Hepatocyte (in vitro differentiated cells): ENCODE results near the gene PRKCZ.

ENCODE experiments used
- EZH2 ChIP-seq: fragments of 200-600 bp; sonication (generic); IDR thresholded peaks from 2 replicates; pipeline ENCODE4 v1.6.1; 2016; ENCODE audit warnings: antibody characterized with exemption, mild to moderate bottlenecking, borderline replicate concordance
- TF ChIP-seq, protein P1 (sequence below): fragments of 200-600 bp; sonication (generic); IDR thresholded peaks from 2 replicates; pipeline ENCODE4 v1.5.1; 2016; ENCODE audit warnings: antibody characterized with exemption, mild to moderate bottlenecking; ENCODE audit not compliant: poor library complexity

- TF ChIP-seq, protein P1, sequence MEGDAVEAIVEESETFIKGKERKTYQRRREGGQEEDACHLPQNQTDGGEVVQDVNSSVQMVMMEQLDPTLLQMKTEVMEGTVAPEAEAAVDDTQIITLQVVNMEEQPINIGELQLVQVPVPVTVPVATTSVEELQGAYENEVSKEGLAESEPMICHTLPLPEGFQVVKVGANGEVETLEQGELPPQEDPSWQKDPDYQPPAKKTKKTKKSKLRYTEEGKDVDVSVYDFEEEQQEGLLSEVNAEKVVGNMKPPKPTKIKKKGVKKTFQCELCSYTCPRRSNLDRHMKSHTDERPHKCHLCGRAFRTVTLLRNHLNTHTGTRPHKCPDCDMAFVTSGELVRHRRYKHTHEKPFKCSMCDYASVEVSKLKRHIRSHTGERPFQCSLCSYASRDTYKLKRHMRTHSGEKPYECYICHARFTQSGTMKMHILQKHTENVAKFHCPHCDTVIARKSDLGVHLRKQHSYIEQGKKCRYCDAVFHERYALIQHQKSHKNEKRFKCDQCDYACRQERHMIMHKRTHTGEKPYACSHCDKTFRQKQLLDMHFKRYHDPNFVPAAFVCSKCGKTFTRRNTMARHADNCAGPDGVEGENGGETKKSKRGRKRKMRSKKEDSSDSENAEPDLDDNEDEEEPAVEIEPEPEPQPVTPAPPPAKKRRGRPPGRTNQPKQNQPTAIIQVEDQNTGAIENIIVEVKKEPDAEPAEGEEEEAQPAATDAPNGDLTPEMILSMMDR: no peak
- TF ChIP-seq EZH2: no peak
Observed at GRCh38 chr1:2224631-2225428, 174.6 kb downstream of the PRKCZ start.
